RWPE1 (cell line): ENCODE measurements around the gene SND1.

Source experiments
- CTCF ChIA-PET: fragments of 350-600 bp; sonication (Branson Sonifier 250); formaldehyde crosslinking; extraction: SDS; loops from one replicate; lab custom pipeline; 2021; lab: Yijun Ruan, JAX
- POLR2A ChIA-PET: fragments of 400-600 bp; formaldehyde crosslinking; extraction: SDS; loops from one replicate; lab custom pipeline; 2020; ENCODE audit warnings: antibody characterized with exemption; ENCODE audit not compliant: low non-redundant PET; lab: Yijun Ruan, JAX
- DNase-seq: peaks from one replicate; pipeline ENCODE4 v3.0.0; 2012; ENCODE audit warnings: low spot score
- H3K27ac ChIP-seq: fragments of 450-650 bp; 2 replicates; pipeline ENCODE4 v1.5.1; 2017
- CTCF ChIP-seq: fragments of 450-650 bp; conservative IDR thresholded peaks from 2 replicates; pipeline ENCODE4 v1.5.1; 2017; ENCODE audit warnings: low read depth, mild to moderate bottlenecking

The SND1 gene

GRCh38 chr7:127891854-127892438 is 240.0 kb downstream of the SND1 start:
- H3K27ac ChIP-seq = no peak overlapping the region
- DNase-seq = no peak
- ChIA-PET CTCF (no interaction called here), POLR2A (no interaction called here)
- no peak for TF ChIP-seq CTCF

- no peak for TF ChIP-seq CTCF
- POLR2A ChIA-PET = no interaction called here
- no peak for DNase-seq
- H3K27ac ChIP-seq = no peak overlapping the region
- CTCF ChIA-PET = interaction anchor here (0.9 kb wide), 1 partner anchor 137 kb away, joined by 4 read pairs; no protein-coding TSS in a partner anchor
Observed at GRCh38 chr7:127892488-127893314, 240.7 kb downstream of the SND1 start.

- ChIA-PET CTCF (interaction anchor here (0.9 kb wide), 1 partner anchor 138 kb away, joined by 4 read pairs; no protein-coding TSS in a partner anchor), POLR2A (no interaction called here)
- no peak overlapping the region for H3K27ac ChIP-seq
- TF ChIP-seq CTCF = no peak
- no peak for DNase-seq
Observed at GRCh38 chr7:127893547-127893946, 241.6 kb downstream of the SND1 start.

GRCh38 chr7:127894588-127894987 is 242.6 kb downstream of the SND1 start:
- TF ChIP-seq CTCF = no peak
- CTCF ChIA-PET = no interaction called here
- no peak for DNase-seq
- no peak overlapping the region for H3K27ac ChIP-seq
- POLR2A ChIA-PET = no interaction called here

GRCh38 chr7:127895360-127895759 is 243.4 kb downstream of the SND1 start:
- H3K27ac ChIP-seq = no peak overlapping the region
- CTCF ChIA-PET = interaction anchor here (0.6 kb wide), 1 partner anchor 522 kb away, joined by 3 read pairs; no protein-coding TSS in a partner anchor
- no peak for TF ChIP-seq CTCF
- no peak for DNase-seq
- POLR2A ChIA-PET = no interaction called here

- POLR2A ChIA-PET = no interaction called here
- DNase-seq = no peak
- TF ChIP-seq CTCF = no peak
- CTCF ChIA-PET = no interaction called here
- no peak overlapping the region for H3K27ac ChIP-seq
Observed at GRCh38 chr7:127895814-127896280, 243.9 kb downstream of the SND1 start.
